Testis (tissue), 2 donors: Measurements from ENCODE around the gene COL23A1.

Experiments used
- POLR2A ChIP-seq: fragments of 450-650 bp; IDR thresholded peaks from one replicate; pipeline ENCODE4 v1.6.1; 2017; ENCODE audit warnings: antibody characterized with exemption, mild to moderate bottlenecking, moderate library complexity
- TF ChIP-seq, protein P1 (sequence below), 3 experiments: fragments of 450-650 bp in 2 of 3; fragments of 200-600 bp in 1 of 3; sonication (generic) in 1 of 3; IDR thresholded peaks; one replicate each; pipeline ENCODE4 v1.5.1; 2016 to 2019; ENCODE audit warnings: antibody characterized with exemption in 3 of 3, mild to moderate bottlenecking in 2 of 3, moderate library complexity in 1 of 3

DNA sequence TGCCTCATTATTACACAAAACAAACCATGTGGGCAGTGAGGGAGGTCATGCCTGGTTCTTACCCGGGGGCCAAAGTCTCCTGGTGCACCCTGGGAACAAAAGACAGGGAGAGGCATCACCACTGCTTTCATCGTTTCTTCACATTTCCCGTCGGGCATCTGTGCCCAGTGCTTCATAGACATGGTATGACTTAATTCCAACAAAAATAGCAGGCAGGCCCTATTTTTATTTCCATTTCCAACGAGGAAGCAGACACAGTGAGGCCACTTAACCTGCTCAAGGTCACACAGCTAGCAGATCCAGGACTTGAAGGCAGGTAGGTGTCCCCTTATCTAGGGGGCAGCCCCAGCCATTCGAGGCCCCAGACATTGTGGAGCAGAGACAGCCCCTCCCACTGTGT, 322.9 kb downstream of the COL23A1 start:
- TF ChIP-seq, protein P1, sequence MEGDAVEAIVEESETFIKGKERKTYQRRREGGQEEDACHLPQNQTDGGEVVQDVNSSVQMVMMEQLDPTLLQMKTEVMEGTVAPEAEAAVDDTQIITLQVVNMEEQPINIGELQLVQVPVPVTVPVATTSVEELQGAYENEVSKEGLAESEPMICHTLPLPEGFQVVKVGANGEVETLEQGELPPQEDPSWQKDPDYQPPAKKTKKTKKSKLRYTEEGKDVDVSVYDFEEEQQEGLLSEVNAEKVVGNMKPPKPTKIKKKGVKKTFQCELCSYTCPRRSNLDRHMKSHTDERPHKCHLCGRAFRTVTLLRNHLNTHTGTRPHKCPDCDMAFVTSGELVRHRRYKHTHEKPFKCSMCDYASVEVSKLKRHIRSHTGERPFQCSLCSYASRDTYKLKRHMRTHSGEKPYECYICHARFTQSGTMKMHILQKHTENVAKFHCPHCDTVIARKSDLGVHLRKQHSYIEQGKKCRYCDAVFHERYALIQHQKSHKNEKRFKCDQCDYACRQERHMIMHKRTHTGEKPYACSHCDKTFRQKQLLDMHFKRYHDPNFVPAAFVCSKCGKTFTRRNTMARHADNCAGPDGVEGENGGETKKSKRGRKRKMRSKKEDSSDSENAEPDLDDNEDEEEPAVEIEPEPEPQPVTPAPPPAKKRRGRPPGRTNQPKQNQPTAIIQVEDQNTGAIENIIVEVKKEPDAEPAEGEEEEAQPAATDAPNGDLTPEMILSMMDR (IDR thresholded peaks at IDR 0.05): no peak
- no peak for TF ChIP-seq POLR2A
